Measurements from ENCODE around the gene LAMC3.
"Not testable (repeated sequence)": the region's sequence is repeated elsewhere in the genome, so short reads cannot be mapped to it uniquely, and the experiment has no call there.

The LAMC3 gene

GRCh38 chr9:131027048-131027871 is 18.3 kb downstream of the LAMC3 start:
- ATAC-seq (no peak), DNase-seq (no peak)
- Mint-ChIP-seq H3K27me3 (peaks cover 8% of the 10 kb centered on the region), H3K27ac (no peak overlapping the region), H3K4me1 (no peaks in the 10 kb centered on the region), H3K4me3 (no peak overlapping the region), H3K9me3 (no peaks in the 10 kb centered on the region)

GRCh38 chr9:131027872-131028179 is 18.9 kb downstream of the LAMC3 start:
- DNase-seq: no peak
- Mint-ChIP-seq H3K4me3 (no peak overlapping the region), H3K4me1 (no peaks in the 10 kb centered on the region), H3K9me3 (no peaks in the 10 kb centered on the region), H3K27ac (no peak overlapping the region), H3K27me3 (peaks cover 4% of the 10 kb centered on the region)
- no peak for ATAC-seq

- H3K27me3 Mint-ChIP-seq: no peaks in the 10 kb centered on the region
- H3K9me3 Mint-ChIP-seq: no peaks in the 10 kb centered on the region
- DNase-seq (no peak), ATAC-seq (no peak)
- no peaks in the 10 kb centered on the region for H3K4me1 Mint-ChIP-seq
- no peak overlapping the region for H3K4me3 Mint-ChIP-seq
- H3K27ac Mint-ChIP-seq: no peak overlapping the region
These were observed 19.4 kb downstream of the LAMC3 start for GRCh38 chr9:131028221-131028884.

GRCh38 chr9:131028931-131029573 is 20.1 kb downstream of the LAMC3 start:
- ATAC-seq: no peak
- no peak overlapping the region for H3K4me3 Mint-ChIP-seq
- no peak overlapping the region for H3K27ac Mint-ChIP-seq
- H3K9me3 Mint-ChIP-seq: no peaks in the 10 kb centered on the region
- H3K4me1 Mint-ChIP-seq: no peaks in the 10 kb centered on the region
- no peak for DNase-seq
- H3K27me3 Mint-ChIP-seq: no peaks in the 10 kb centered on the region

GRCh38 chr9:131029574-131029952 is 20.6 kb downstream of the LAMC3 start:
- no peak for ATAC-seq
- no peaks in the 10 kb centered on the region for H3K9me3 Mint-ChIP-seq
- H3K4me3 Mint-ChIP-seq: no peak overlapping the region
- H3K4me1 Mint-ChIP-seq: no peaks in the 10 kb centered on the region
- H3K27me3 Mint-ChIP-seq: no peaks in the 10 kb centered on the region
- no peak for DNase-seq
- no peak overlapping the region for H3K27ac Mint-ChIP-seq

- ATAC-seq (no peak), DNase-seq (no peak)
- no peaks in the 10 kb centered on the region for H3K9me3 Mint-ChIP-seq
- no peaks in the 10 kb centered on the region for H3K4me1 Mint-ChIP-seq
- H3K27ac Mint-ChIP-seq: no peak overlapping the region
- no peaks in the 10 kb centered on the region for H3K27me3 Mint-ChIP-seq
- H3K4me3 Mint-ChIP-seq: no peak overlapping the region
These were observed 21.4 kb downstream of the LAMC3 start for GRCh38 chr9:131030239-131031004.

GRCh38 chr9:131031005-131031641 is 22.1 kb downstream of the LAMC3 start:
- H3K4me1 Mint-ChIP-seq: no peaks in the 10 kb centered on the region
- H3K27me3 Mint-ChIP-seq: no peaks in the 10 kb centered on the region
- no peaks in the 10 kb centered on the region for H3K9me3 Mint-ChIP-seq
- DNase-seq: no peak
- H3K4me3 Mint-ChIP-seq: no peak overlapping the region
- no peak for ATAC-seq
- no peak overlapping the region for H3K27ac Mint-ChIP-seq

GRCh38 chr9:131031642-131032005 is 22.6 kb downstream of the LAMC3 start:
- no peak for DNase-seq
- no peak for ATAC-seq

GRCh38 chr9:131032384-131032783 is 23.4 kb downstream of the LAMC3 start:
- DNase-seq: no peak
- H3K9me3 Mint-ChIP-seq: no peaks in the 10 kb centered on the region
- ATAC-seq: no peak
- H3K4me3 Mint-ChIP-seq: no peak overlapping the region
- peak overlapping the region in 1 of 2 donors; percentile 2 for H3K27ac Mint-ChIP-seq
- no peaks in the 10 kb centered on the region for H3K4me1 Mint-ChIP-seq
- no peaks in the 10 kb centered on the region for H3K27me3 Mint-ChIP-seq

More at GRCh38 chr9:131031642-131032005, 22.6 kb downstream of the LAMC3 start:
- H3K9me3 Mint-ChIP-seq: no peaks in the 10 kb centered on the region
- H3K4me3 Mint-ChIP-seq: no peak overlapping the region
- H3K27ac Mint-ChIP-seq: no peak overlapping the region
- no peaks in the 10 kb centered on the region for H3K4me1 Mint-ChIP-seq
- no peaks in the 10 kb centered on the region for H3K27me3 Mint-ChIP-seq

GRCh38 chr9:131033269-131034224 is 24.6 kb downstream of the LAMC3 start:
- ATAC-seq (no peak), DNase-seq (no peak)
- no peaks in the 10 kb centered on the region for H3K27me3 Mint-ChIP-seq
- H3K4me1 Mint-ChIP-seq: no peaks in the 10 kb centered on the region
- H3K27ac Mint-ChIP-seq: peak overlapping the region in 1 of 2 donors; percentile 79
- no peaks in the 10 kb centered on the region for H3K9me3 Mint-ChIP-seq
- no peak overlapping the region for H3K4me3 Mint-ChIP-seq

GRCh38 chr9:131034268-131034667 is 25.3 kb downstream of the LAMC3 start:
- DNase-seq: no peak
- no peak overlapping the region for H3K4me3 Mint-ChIP-seq
- H3K27ac Mint-ChIP-seq: no peak overlapping the region
- ATAC-seq: no peak
- no peaks in the 10 kb centered on the region for H3K9me3 Mint-ChIP-seq
- H3K4me1 Mint-ChIP-seq: no peaks in the 10 kb centered on the region
- peaks cover 4% of the 10 kb centered on the region for H3K27me3 Mint-ChIP-seq

GRCh38 chr9:131034749-131035148 is 25.8 kb downstream of the LAMC3 start:
- ATAC-seq, DNase-seq, H3K9me3 Mint-ChIP-seq, H3K4me3 Mint-ChIP-seq, H3K4me1 Mint-ChIP-seq, H3K27ac Mint-ChIP-seq, H3K27me3 Mint-ChIP-seq: not testable (repeated sequence)

- Mint-ChIP-seq H3K27ac (no peak overlapping the region), H3K4me3 (no peak overlapping the region), H3K9me3 (no peaks in the 10 kb centered on the region), H3K4me1 (no peaks in the 10 kb centered on the region), H3K27me3 (peaks cover 5% of the 10 kb centered on the region)
- ATAC-seq: no peak
- DNase-seq: no peak
These were observed 26.6 kb downstream of the LAMC3 start for GRCh38 chr9:131035548-131035947.

GRCh38 chr9:131036071-131036470 is 27.1 kb downstream of the LAMC3 start:
- no peaks in the 10 kb centered on the region for H3K4me1 Mint-ChIP-seq
- no peak overlapping the region for H3K27ac Mint-ChIP-seq
- no peak for ATAC-seq
- H3K27me3 Mint-ChIP-seq: peaks cover 5% of the 10 kb centered on the region
- DNase-seq: no peak
- H3K9me3 Mint-ChIP-seq: no peaks in the 10 kb centered on the region
- H3K4me3 Mint-ChIP-seq: no peak overlapping the region
